H9 (cell line): Measurements from ENCODE around the gene KLHL14. TPM values are rescaled to one million over a fixed set of nuclear protein-coding genes. Genes with fewer than 3 reads are reported as not detected.

ENCODE experiments used
- DNase-seq: peaks from one replicate; pipeline ENCODE4 v3.0.0-alpha.2; 2017
- H2AFZ ChIP-seq: one replicate; pipeline ENCODE4 v1.6.1; 2013; ENCODE audit warnings: mild to moderate bottlenecking, low read length, control low read depth, moderate library complexity
- H2AK5ac ChIP-seq: 2 replicates; pipeline ENCODE4 v1.6.1; 2013; ENCODE audit warnings: low read length, control low read depth, mixed read lengths; ENCODE audit not compliant: insufficient read length
- H2BK120ac ChIP-seq: one replicate; pipeline ENCODE4 v1.6.1; 2013; ENCODE audit warnings: low read depth, mild to moderate bottlenecking, low read length, control low read depth, inconsistent platforms; ENCODE audit not compliant: poor library complexity, severe bottlenecking
- H2BK12ac ChIP-seq: 2 replicates; pipeline ENCODE4 v1.6.1; 2013; ENCODE audit warnings: low read length, control low read depth, mixed read lengths, low read depth; ENCODE audit not compliant: insufficient read length
- H2BK15ac ChIP-seq: 2 replicates; pipeline ENCODE4 v1.6.1; 2013; ENCODE audit warnings: low read depth, low read length, control low read depth
- H2BK20ac ChIP-seq: one replicate; pipeline ENCODE4 v1.6.1; 2013; ENCODE audit warnings: low read depth, mild to moderate bottlenecking, low read length, control low read depth, inconsistent platforms; ENCODE audit not compliant: poor library complexity, severe bottlenecking
- H2BK5ac ChIP-seq: 2 replicates; pipeline ENCODE4 v1.6.1; 2013; ENCODE audit warnings: low read length, control low read depth, mixed read lengths; ENCODE audit not compliant: insufficient read length
- H3K14ac ChIP-seq: 2 replicates; pipeline ENCODE4 v1.6.1; 2013; ENCODE audit warnings: low read length, control low read depth; ENCODE audit not compliant: insufficient read depth
- H3K18ac ChIP-seq: 2 replicates; pipeline ENCODE4 v1.6.1; 2013; ENCODE audit warnings: low read depth, mild to moderate bottlenecking, mixed read lengths, low read length, control low read depth; ENCODE audit not compliant: insufficient read length
- H3K23ac ChIP-seq: 2 replicates; pipeline ENCODE4 v1.6.1; 2013; ENCODE audit warnings: low read length, control low read depth, mixed read lengths, low read depth; ENCODE audit not compliant: insufficient read length
- H3K23me2 ChIP-seq: 2 replicates; pipeline ENCODE4 v1.6.1; 2013; ENCODE audit warnings: low read depth, mild to moderate bottlenecking, mixed read lengths, low read length, control low read depth; ENCODE audit not compliant: insufficient read length, poor library complexity, severe bottlenecking
- H3K27ac ChIP-seq: 2 replicates; pipeline ENCODE4 v1.5.1; 2013; ENCODE audit warnings: low read length, control low read depth, mixed read lengths, low read depth; ENCODE audit not compliant: insufficient read length
- H3K27me3 ChIP-seq: 2 replicates; pipeline ENCODE4 v1.6.1; 2013; ENCODE audit warnings: low read length, control low read depth, inconsistent platforms; ENCODE audit not compliant: insufficient read depth
- H3K4ac ChIP-seq: 2 replicates; pipeline ENCODE4 v1.6.1; 2013; ENCODE audit warnings: low read depth, mild to moderate bottlenecking, control low read depth, inconsistent platforms, low read length, moderate library complexity
- H3K4me1 ChIP-seq: 2 replicates; pipeline ENCODE4 v1.6.1; 2013; ENCODE audit warnings: low read length, control low read depth, inconsistent platforms; ENCODE audit not compliant: insufficient read depth
- H3K4me2 ChIP-seq: 2 replicates; pipeline ENCODE4 v1.6.1; 2013; ENCODE audit warnings: low read length, control low read depth, mixed read lengths; ENCODE audit not compliant: insufficient read length, insufficient read depth
- H3K56ac ChIP-seq: 2 replicates; pipeline ENCODE4 v1.6.1; 2013; ENCODE audit warnings: low read depth, mild to moderate bottlenecking, mixed read lengths, low read length, control low read depth; ENCODE audit not compliant: insufficient read length
- H3K79me1 ChIP-seq: 2 replicates; pipeline ENCODE4 v1.6.1; 2013; ENCODE audit warnings: low read depth, mild to moderate bottlenecking, moderate library complexity, low read length, control low read depth, inconsistent platforms; ENCODE audit not compliant: insufficient read depth, poor library complexity, severe bottlenecking
- H3K79me2 ChIP-seq: 2 replicates; pipeline ENCODE4 v1.6.1; 2013; ENCODE audit warnings: low read length, control low read depth, inconsistent platforms; ENCODE audit not compliant: insufficient read depth
- H3K9ac ChIP-seq: 2 replicates; pipeline ENCODE4 v1.6.1; 2013; ENCODE audit warnings: low read length, control low read depth, mixed read lengths; ENCODE audit not compliant: insufficient read length; ENCODE audit errors: extremely low read depth
- H3K9me3 ChIP-seq: one replicate; pipeline ENCODE4 v1.6.1; 2013; ENCODE audit warnings: low read depth, low read length, inconsistent platforms; ENCODE audit not compliant: control insufficient read depth
- H3T11ph ChIP-seq: one replicate; pipeline ENCODE4 v1.6.1; 2013; ENCODE audit warnings: mild to moderate bottlenecking, low read length, control low read depth, inconsistent platforms
- H4K20me1 ChIP-seq: one replicate; pipeline ENCODE4 v1.6.1; 2013; ENCODE audit not compliant: control insufficient read depth, insufficient read length, insufficient read depth
- H4K5ac ChIP-seq: 2 replicates; pipeline ENCODE4 v1.6.1; 2013; ENCODE audit warnings: low read depth, mild to moderate bottlenecking, mixed read lengths, low read length, control low read depth; ENCODE audit not compliant: insufficient read length
- H4K8ac ChIP-seq: replicated peaks from 2 replicates; pipeline ENCODE4 v1.6.1; 2013; ENCODE audit warnings: low read length, control low read depth, mixed read lengths, low read depth; ENCODE audit not compliant: insufficient read length
- H4K91ac ChIP-seq: 2 replicates; pipeline ENCODE4 v1.6.1; 2013; ENCODE audit warnings: low read depth, mild to moderate bottlenecking, moderate library complexity, mixed read lengths, low read length, control low read depth; ENCODE audit not compliant: insufficient read length
- H3K27ac Mint-ChIP-seq, 3 experiments: 2 replicates in 2 of 3; 3 replicates in 1 of 3; pipeline ENCODE4 v1.8.0; 2020 to 2021; ENCODE audit warnings: mixed read lengths in 3 of 3, mild to moderate bottlenecking in 1 of 3, moderate library complexity in 1 of 3
- H3K27me3 Mint-ChIP-seq: 2 replicates; pipeline ENCODE4 v1.8.0; 2021; ENCODE audit warnings: low read depth, mild to moderate bottlenecking, moderate library complexity, mixed read lengths
- H3K36me3 Mint-ChIP-seq, 3 experiments: 2 replicates in 2 of 3; 3 replicates in 1 of 3; pipeline ENCODE4 v1.8.0; 2020 to 2021; ENCODE audit warnings: low read depth in 3 of 3, mixed read lengths in 3 of 3; ENCODE audit not compliant: insufficient read depth in 1 of 3
- H3K4me1 Mint-ChIP-seq, 2 experiments: 2 replicates each; pipeline ENCODE4 v1.8.0; 2020; ENCODE audit warnings: mixed read lengths in 2 of 2
- H3K4me3 Mint-ChIP-seq, 2 experiments: 2 replicates in 1 of 2; 3 replicates in 1 of 2; pipeline ENCODE4 v1.8.0; 2020 to 2021; ENCODE audit warnings: mild to moderate bottlenecking in 2 of 2, mixed read lengths in 2 of 2, moderate library complexity in 1 of 2
- H3K9me3 Mint-ChIP-seq, 2 experiments: 2 replicates in 1 of 2; 3 replicates in 1 of 2; pipeline ENCODE4 v1.8.0; 2020; ENCODE audit warnings: mild to moderate bottlenecking in 2 of 2, mixed read lengths in 2 of 2, moderate library complexity in 1 of 2
- CTCF ChIP-seq: fragments of 200-600 bp; sonication (generic); conservative IDR thresholded peaks from 3 replicates; pipeline ENCODE4 v1.8.0; 2021; ENCODE audit warnings: antibody characterized with exemption, mild to moderate bottlenecking
- WGBS: extraction: QIAGEN DNeasy Blood & Tissue Kit; methylation state at CpG from one replicate; pipeline ENCODE4 v1.1.7; 2013; ENCODE audit warnings: missing lambda C conversion rate, low lambda C conversion rate, mixed read lengths; ENCODE audit not compliant: insufficient read length; ENCODE audit errors: extremely low coverage; 5-methylcytosine and 5-hydroxymethylcytosine counted together
- total RNA-seq: library from RNA; stranded (reverse); gene quantifications from 2 replicates; pipeline ENCODE4 v1.2.1, GENCODE V29; 2021

The KLHL14 gene
- total RNA-seq, 1 experiment from 2014 or later: 1.0 TPM

DNA sequence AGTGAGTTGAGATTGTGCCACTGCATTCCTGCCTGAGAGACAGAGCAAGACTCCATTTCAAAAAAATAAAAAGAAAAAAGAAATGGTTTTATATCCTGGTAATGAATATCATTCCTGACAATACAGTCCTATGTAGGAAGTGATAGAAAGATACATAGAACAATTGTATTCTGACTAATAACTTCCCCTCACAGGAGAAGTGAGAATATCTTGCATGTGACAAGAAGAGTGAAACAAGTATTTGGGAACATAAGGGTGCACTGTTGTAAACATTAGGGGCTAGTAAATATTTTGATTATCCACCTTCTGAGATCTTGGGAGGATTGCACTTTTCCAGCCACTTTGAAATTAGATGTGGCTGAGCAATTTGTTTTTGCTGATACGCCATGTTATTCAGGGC, 40.7 kb downstream of the KLHL14 start:
- Histone ChIP-seq H3K4me2 (no peak overlapping the region), H3K9me3 (no peaks in the 10 kb centered on the region), H3T11ph (no peak overlapping the region), H4K91ac (no peak overlapping the region), H4K5ac (no peak overlapping the region), H3K56ac (no peak overlapping the region), H3K23me2 (no peaks in the 10 kb centered on the region), H2AFZ (no peak overlapping the region), H3K23ac (no peak overlapping the region), H3K27ac (no peak overlapping the region), H2BK120ac (no peak overlapping the region), H3K14ac (no peak overlapping the region), H3K79me1 (no peaks in the 10 kb centered on the region), H2BK15ac (no peak overlapping the region), H2BK5ac (no peak overlapping the region), H3K79me2 (no peaks in the 10 kb centered on the region), H2BK12ac (no peak overlapping the region), H4K20me1 (no peaks in the 10 kb centered on the region), H4K8ac (no peak overlapping the region), H3K9ac (no peak overlapping the region), H3K4me1 (no peaks in the 10 kb centered on the region), H3K18ac (no peak overlapping the region), H2AK5ac (no peak overlapping the region), H3K4ac (no peak overlapping the region), H3K27me3 (no peaks in the 10 kb centered on the region), H2BK20ac (no peak overlapping the region)
- TF ChIP-seq CTCF: no peak
- no peaks in the 10 kb centered on the region; a peak in 1 of 5 replicates for H3K9me3 Mint-ChIP-seq
- no CpG with 5 or more reads among the region's 1 CpG for WGBS
- DNase-seq: no peak
- H3K4me1 Mint-ChIP-seq: peaks cover 21 to 29% of the 10 kb centered on the region in 2 experiments
- H3K36me3 Mint-ChIP-seq: peaks cover 0 to 4% (median 2%) of the 10 kb centered on the region in 3 experiments; a peak in 3 of 7 replicates
- no peak overlapping the region for H3K27ac Mint-ChIP-seq
- H3K4me3 Mint-ChIP-seq: no peak overlapping the region
- no peaks in the 10 kb centered on the region for H3K27me3 Mint-ChIP-seq
